Activated CD8-positive, alpha-beta T cell treated with anti-CD3 and anti-CD28 coated beads for 36 hours (primary cell): ENCODE data around the gene SSRP1. TPM values are rescaled to one million over a fixed set of nuclear protein-coding genes. Genes with fewer than 3 reads are reported as not detected.

Experiments
- ATAC-seq: fragments of 200-7000 bp; cut with Tn5 transposase; one replicate; pipeline ENCODE4 v1.10.0; 2021; ENCODE audit warnings: mild to moderate bottlenecking, moderate library complexity
- CTCF ChIA-PET: fragments of 350-600 bp; sonication (Branson Sonifier 250); formaldehyde crosslinking; loops from one replicate; lab custom pipeline; 2021; ENCODE audit warnings: antibody characterized with exemption; lab: Charles Lee
- POLR2A ChIA-PET: fragments of 350-600 bp; sonication (Branson Sonifier 250); formaldehyde crosslinking; loops from one replicate; lab custom pipeline; 2021; ENCODE audit warnings: antibody characterized with exemption; lab: Charles Lee
- DNase-seq: peaks from one replicate; pipeline ENCODE4 v3.0.0-alpha.2; 2020
- H3K27ac Mint-ChIP-seq: one replicate; pipeline ENCODE4 v1.8.0; 2021; ENCODE audit warnings: mild to moderate bottlenecking, mixed read lengths
- H3K27me3 Mint-ChIP-seq: one replicate; pipeline ENCODE4 v1.8.0; 2021; ENCODE audit warnings: mixed read lengths
- H3K36me3 Mint-ChIP-seq: one replicate; pipeline ENCODE4 v1.8.0; 2021; ENCODE audit warnings: low read depth, mixed read lengths
- H3K4me1 Mint-ChIP-seq: one replicate; pipeline ENCODE4 v1.8.0; 2021; ENCODE audit warnings: low read depth, mixed read lengths
- H3K4me3 Mint-ChIP-seq: one replicate; pipeline ENCODE4 v1.8.0; 2021; ENCODE audit warnings: mild to moderate bottlenecking, moderate library complexity, mixed read lengths
- H3K9me3 Mint-ChIP-seq: one replicate; pipeline ENCODE4 v1.8.0; 2021; ENCODE audit warnings: mixed read lengths
- CTCF ChIP-seq: fragments of 200-600 bp; IDR thresholded peaks from one replicate; pipeline ENCODE4 v1.8.0; 2022; ENCODE audit warnings: antibody characterized with exemption, mild to moderate bottlenecking
- intact Hi-C: fragments of 100-400 bp; cut with micrococcal nuclease; formaldehyde crosslinking; loops from one replicate; pipeline ENCODE4 v1.10.0; 2022
- total RNA-seq, 2 experiments: library from RNA; stranded (reverse); gene quantifications; one replicate each; pipeline ENCODE4 v1.2.3, GENCODE V29; 2021

The SSRP1 gene
- total RNA-seq, 2 experiments from 2014 or later, result 284 to 290 TPM

DNA sequence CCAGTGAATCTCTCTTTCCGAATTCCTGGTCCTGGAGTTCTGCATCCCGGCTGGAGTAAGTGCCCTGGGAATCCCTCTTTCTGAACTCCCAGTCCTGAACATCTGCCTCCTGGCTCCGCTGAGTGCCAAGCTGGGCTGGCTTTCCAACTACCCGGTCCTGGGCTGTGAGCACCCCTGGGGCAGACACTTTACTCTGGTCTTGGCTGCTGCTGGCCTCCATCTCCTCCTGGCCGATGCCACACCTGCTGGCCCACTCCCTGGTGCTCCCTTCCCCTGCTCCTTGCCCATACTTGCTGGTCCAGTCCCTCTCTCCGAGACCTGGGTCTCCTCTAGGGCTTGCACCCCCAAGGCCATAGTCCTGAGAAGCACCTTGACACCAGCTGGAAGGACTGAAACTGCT is 25.6 kb downstream of the SSRP1 start:
- no peak overlapping the region for H3K4me3 Mint-ChIP-seq
- no peaks in the 10 kb centered on the region for H3K27me3 Mint-ChIP-seq
- no peak overlapping the region for H3K27ac Mint-ChIP-seq
- ChIA-PET POLR2A (interaction anchor here (1.8 kb wide), 1 partner anchor 16 kb away, joined by 4 read pairs; no protein-coding TSS in a partner anchor), CTCF (no interaction called here)
- intact Hi-C loops, result no loop called here
- H3K36me3 Mint-ChIP-seq, result peaks cover 11% of the 10 kb centered on the region
- H3K4me1 Mint-ChIP-seq, result peaks cover 16% of the 10 kb centered on the region
- ATAC-seq, result no peak
- no peak for DNase-seq
- no peaks in the 10 kb centered on the region for H3K9me3 Mint-ChIP-seq
- no peak for TF ChIP-seq CTCF

DNA sequence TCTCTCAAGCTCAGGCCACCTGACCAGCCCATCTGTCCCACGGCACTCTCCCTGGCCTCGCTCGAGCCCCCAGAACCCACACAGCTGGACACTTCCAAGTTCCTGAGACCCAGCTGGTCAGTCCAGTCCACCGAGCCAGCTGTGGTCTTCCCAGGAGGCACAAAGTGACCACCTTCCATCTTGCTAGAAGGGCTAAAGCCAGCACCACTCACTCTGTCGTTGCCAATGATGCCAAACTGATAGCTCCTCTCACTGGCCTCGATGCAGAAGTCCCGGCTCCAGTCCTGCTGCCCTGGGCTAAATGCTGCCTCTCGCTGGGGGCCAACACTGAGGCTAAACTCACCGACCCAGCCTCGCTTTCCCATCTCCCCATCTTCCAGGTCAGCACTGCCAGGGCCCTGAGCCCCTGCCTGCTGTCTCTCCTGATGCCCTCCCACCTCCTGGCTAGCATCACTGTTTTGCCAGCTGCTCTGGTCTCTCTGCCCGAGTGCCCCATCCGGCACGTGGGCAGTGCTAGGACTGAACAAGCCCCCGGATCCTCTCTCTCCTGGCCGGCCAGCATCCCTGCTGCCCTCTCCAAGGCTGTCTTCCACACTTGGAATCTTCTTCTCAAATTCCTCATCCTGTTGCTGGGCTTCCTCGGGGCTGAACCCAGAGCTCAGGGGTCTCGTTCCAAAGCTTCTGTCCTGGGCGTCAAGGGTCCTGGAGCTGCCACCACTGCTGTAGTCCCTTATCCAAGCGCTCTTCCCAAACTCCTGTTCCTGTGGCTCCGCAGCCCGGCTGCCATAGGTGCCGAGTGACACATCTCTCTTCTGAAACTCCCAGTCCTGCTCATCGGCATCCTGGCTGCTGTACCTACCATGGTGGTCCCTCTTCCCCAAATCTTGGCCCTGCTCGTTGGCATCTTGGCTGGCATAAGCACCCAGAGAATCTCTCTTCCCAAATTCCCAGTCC is 26.3 kb downstream of the SSRP1 start:
- Mint-ChIP-seq H3K4me3 (no peak overlapping the region), H3K27me3 (no peaks in the 10 kb centered on the region), H3K4me1 (peaks cover 16% of the 10 kb centered on the region), H3K9me3 (no peaks in the 10 kb centered on the region), H3K36me3 (peaks cover 11% of the 10 kb centered on the region), H3K27ac (no peak overlapping the region)
- ChIA-PET POLR2A (interaction anchor here (0.8 to 1.8 kb wide), 4 partner anchors 9 to 16 kb away, joined by 3 to 4 read pairs (median 3); no protein-coding TSS in a partner anchor), CTCF (no interaction called here)
- ATAC-seq, result no peak
- DNase-seq, result no peak
- intact Hi-C loops, result no loop called here
- no peak for TF ChIP-seq CTCF

DNA sequence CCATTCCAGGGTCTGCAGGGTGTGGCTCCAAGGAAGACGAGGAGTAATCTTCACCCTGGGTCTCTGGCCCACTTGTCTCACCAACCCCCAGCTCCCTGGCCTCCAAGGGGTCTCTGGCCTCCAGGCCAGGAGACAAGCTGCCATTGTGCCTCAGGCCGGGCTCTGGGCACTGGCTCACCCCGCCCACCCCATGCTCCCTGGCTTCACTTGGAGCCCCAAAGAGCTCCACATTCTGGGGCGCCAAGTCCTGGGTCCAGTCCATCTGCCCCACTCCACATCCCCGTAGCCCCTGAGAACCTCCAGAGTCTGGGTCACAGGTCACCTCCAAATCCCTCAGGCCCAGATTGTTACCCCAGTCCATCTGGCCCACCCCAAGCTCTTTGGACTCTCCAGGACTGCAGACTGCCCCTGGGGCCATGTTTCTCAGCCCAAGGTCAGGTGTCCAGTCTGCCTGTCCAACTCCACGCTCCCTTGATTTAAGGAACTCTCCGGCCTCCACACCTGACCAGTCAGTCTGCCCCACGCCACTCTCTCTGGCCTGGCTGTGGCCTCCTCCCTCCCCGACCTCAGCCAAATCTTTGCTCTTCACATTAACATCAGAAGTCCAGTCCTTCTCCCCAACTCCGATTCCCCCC is 27.1 kb downstream of the SSRP1 start:
- CTCF ChIA-PET, result interaction anchor here (1.2 kb wide), 1 partner anchor 59 kb away, joined by 3 read pairs; no protein-coding TSS in a partner anchor

DNA sequence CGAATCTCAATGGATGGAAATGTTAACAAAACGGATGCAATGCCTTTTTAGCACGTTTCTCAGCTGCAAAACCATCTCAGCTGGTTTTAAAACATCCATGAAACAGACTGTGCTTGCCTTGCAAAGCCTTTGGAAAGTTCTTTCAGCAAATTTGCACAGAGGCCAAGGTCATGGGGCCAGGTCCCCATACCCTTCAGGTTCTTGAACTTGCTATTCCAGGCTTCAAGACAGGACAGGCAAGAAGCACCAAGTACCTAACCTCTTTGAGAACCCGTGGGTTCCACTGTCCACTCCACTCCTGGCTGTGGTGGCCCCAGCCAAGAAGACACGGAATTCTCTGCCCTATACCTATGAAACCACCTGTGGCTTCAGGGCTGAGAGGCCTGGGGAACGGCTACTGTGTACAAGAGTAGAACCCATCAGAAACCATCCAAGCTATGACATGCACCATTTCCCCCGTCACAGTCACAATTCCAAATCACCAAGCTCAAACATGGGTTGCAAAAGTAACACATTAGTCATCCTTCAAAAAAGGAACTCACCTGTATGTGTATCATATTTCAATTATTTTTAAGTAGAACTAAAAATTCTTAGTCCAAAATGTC is 27.9 kb downstream of the SSRP1 start:
- TF ChIP-seq CTCF, result no peak
- no peak for ATAC-seq
- Mint-ChIP-seq H3K27me3 (no peaks in the 10 kb centered on the region), H3K27ac (no peak overlapping the region), H3K36me3 (peaks cover 11% of the 10 kb centered on the region), H3K9me3 (no peaks in the 10 kb centered on the region), H3K4me3 (no peak overlapping the region), H3K4me1 (peaks cover 16% of the 10 kb centered on the region)
- ChIA-PET CTCF (interaction anchor here (1.2 kb wide), 1 partner anchor 59 kb away, joined by 3 read pairs; no protein-coding TSS in a partner anchor), POLR2A (interaction anchor here (1.1 kb wide), 1 partner anchor 18 kb away, joined by 3 read pairs; the partner anchor contains the start of gene TNKS1BP1)
- intact Hi-C loops, result no loop called here
- no peak for DNase-seq

More for the DNA sequence above, 27.1 kb downstream of the SSRP1 start:
- peaks cover 11% of the 10 kb centered on the region for H3K36me3 Mint-ChIP-seq
- intact Hi-C loops, result no loop called here
- no peak for DNase-seq
- POLR2A ChIA-PET, result interaction anchor here (1.1 to 1.8 kb wide), 4 partner anchors 10 to 17 kb away, joined by 3 to 4 read pairs (median 3); partner anchors contain the start of gene TNKS1BP1
- no peak overlapping the region for H3K4me3 Mint-ChIP-seq
- H3K27ac Mint-ChIP-seq, result no peak overlapping the region
- ATAC-seq, result no peak
- peaks cover 16% of the 10 kb centered on the region for H3K4me1 Mint-ChIP-seq
- no peaks in the 10 kb centered on the region for H3K27me3 Mint-ChIP-seq
- no peak for TF ChIP-seq CTCF
- no peaks in the 10 kb centered on the region for H3K9me3 Mint-ChIP-seq
